H1 (cell line): ENCODE data around the gene LYRM4.

Experiments
- ATF3 ChIP-seq: IDR thresholded peaks from 2 replicates; pipeline ENCODE4 v1.6.1; 2011; ENCODE audit warnings: low read depth, mild to moderate bottlenecking, low read length; ENCODE audit not compliant: insufficient read depth
- CEBPB ChIP-seq: IDR thresholded peaks from 2 replicates; pipeline ENCODE4 v1.6.1; 2012; ENCODE audit warnings: low read depth, low read length
- CTCF ChIP-seq, 3 experiments: IDR thresholded peaks; 1 replicate in 2 of 3; 2 replicates in 1 of 3; pipeline versions ENCODE4 v1.5.1 to v1.6.1; 2011; ENCODE audit warnings: low read length in 3 of 3, mild to moderate bottlenecking in 3 of 3, inconsistent platforms in 2 of 3, low read depth in 1 of 3, moderate library complexity in 1 of 3; ENCODE audit not compliant: insufficient read depth in 1 of 3; ENCODE audit errors: control extremely low read depth in 1 of 3
- EGR1 ChIP-seq: IDR thresholded peaks from 2 replicates; pipeline ENCODE4 v1.6.1; 2011; ENCODE audit warnings: low read depth, low read length, borderline replicate concordance
- EZH2 ChIP-seq: fragments of 200-600 bp; sonication (generic); IDR thresholded peaks from 2 replicates; pipeline ENCODE4 v1.7.1; 2012; ENCODE audit warnings: low read depth, mild to moderate bottlenecking, moderate library complexity, low read length, inconsistent platforms; ENCODE audit not compliant: severe bottlenecking
- GABPA ChIP-seq: IDR thresholded peaks from 2 replicates; pipeline ENCODE4 v1.6.1; 2011; ENCODE audit warnings: mild to moderate bottlenecking, low read length, moderate library complexity, borderline replicate concordance; ENCODE audit not compliant: insufficient read depth
- HDAC2 ChIP-seq, 2 experiments: fragments of 300-600 bp in 1 of 2; sonication (generic) in 1 of 2; IDR thresholded peaks; 2 replicates each; pipeline ENCODE4 v1.6.1; 2011 to 2012; ENCODE audit warnings: low read depth in 2 of 2, low read length in 2 of 2, mild to moderate bottlenecking in 2 of 2, moderate library complexity in 2 of 2, borderline replicate concordance in 1 of 2, inconsistent platforms in 1 of 2
- PHF8 ChIP-seq: fragments of 200-600 bp; sonication (generic); conservative IDR thresholded peaks from 2 replicates; pipeline ENCODE4 v1.7.1; 2012; ENCODE audit warnings: low read depth, mild to moderate bottlenecking, inconsistent platforms, low read length, moderate library complexity

GRCh38 chr6:5285081-5285480 is 24.3 kb upstream of the LYRM4 start:
- TF ChIP-seq PHF8 (no peak), EGR1 (no peak), EZH2 (no peak), ATF3 (no peak), CEBPB (no peak), GABPA (no peak), HDAC2 (IDR thresholded peaks at IDR 0.05; ENCODE audit: borderline replicate concordance in 1 of 2, low read depth in 2 of 2, low read length in 2 of 2) (no peak), CTCF (IDR thresholded peaks at IDR 0.05; ENCODE audit: control extremely low read depth in 1 of 3, insufficient read depth in 1 of 3, low read depth in 1 of 3, low read length in 3 of 3) (no peak)
